ENCODE data around the gene MBD6. TPM values are rescaled to one million over a fixed set of nuclear protein-coding genes. Genes with fewer than 3 reads are reported as not detected.

Gene MBD6
- total RNA-seq, 1 donor from 2014 or later = 108 TPM

- TF ChIP-seq CTCF (IDR thresholded peaks at IDR 0.05; ENCODE audit: partially characterized antibody, unreplicated experiment) = no peak
- H3K4me3 Mint-ChIP-seq (ENCODE audit: unreplicated experiment) = peak overlapping the region; percentile 65
- DNase-seq = no peak
- H3K27ac Mint-ChIP-seq (ENCODE audit: unreplicated experiment) = peak overlapping the region; percentile 91
- H3K36me3 Mint-ChIP-seq (ENCODE audit: unreplicated experiment) = peaks cover 8% of the 10 kb centered on the region
- H3K4me1 Mint-ChIP-seq (ENCODE audit: low read depth, unreplicated experiment) = peaks cover 35% of the 10 kb centered on the region
- peaks cover 14% of the 10 kb centered on the region for H3K9me3 Mint-ChIP-seq (ENCODE audit: unreplicated experiment)
- H3K27me3 Mint-ChIP-seq (ENCODE audit: unreplicated experiment) = peaks cover 15% of the 10 kb centered on the region
These were observed 6.4 kb downstream of the MBD6 start for GRCh38 chr12:57528831-57529555.

GRCh38 chr12:57529831-57530230 is 7.2 kb downstream of the MBD6 start:
- Mint-ChIP-seq H3K27ac (ENCODE audit: unreplicated experiment) (peak overlapping the region; percentile 91), H3K4me3 (ENCODE audit: unreplicated experiment) (peak overlapping the region; percentile 65), H3K36me3 (ENCODE audit: unreplicated experiment) (peaks cover 8% of the 10 kb centered on the region), H3K9me3 (ENCODE audit: unreplicated experiment) (peaks cover 11% of the 10 kb centered on the region), H3K4me1 (ENCODE audit: low read depth, unreplicated experiment) (peaks cover 31% of the 10 kb centered on the region), H3K27me3 (ENCODE audit: unreplicated experiment) (peaks cover 9% of the 10 kb centered on the region)
- TF ChIP-seq CTCF (IDR thresholded peaks at IDR 0.05; ENCODE audit: partially characterized antibody, unreplicated experiment) = no peak
- peak; percentile 61 for DNase-seq

- no peak for DNase-seq
- H3K4me1 Mint-ChIP-seq (ENCODE audit: low read depth, unreplicated experiment) = peaks cover 28% of the 10 kb centered on the region
- H3K27ac Mint-ChIP-seq (ENCODE audit: unreplicated experiment) = peak overlapping the region; percentile 91
These were observed 7.9 kb downstream of the MBD6 start for GRCh38 chr12:57530396-57531142.

GRCh38 chr12:57531836-57532235 is 9.2 kb downstream of the MBD6 start:
- Mint-ChIP-seq H3K36me3 (ENCODE audit: unreplicated experiment) (peaks cover 8% of the 10 kb centered on the region), H3K4me1 (ENCODE audit: low read depth, unreplicated experiment) (peaks cover 30% of the 10 kb centered on the region), H3K27ac (ENCODE audit: unreplicated experiment) (peak overlapping the region; percentile 87), H3K9me3 (ENCODE audit: unreplicated experiment) (peaks cover 13% of the 10 kb centered on the region), H3K27me3 (ENCODE audit: unreplicated experiment) (peaks cover 6% of the 10 kb centered on the region), H3K4me3 (ENCODE audit: unreplicated experiment) (no peak overlapping the region)
- TF ChIP-seq CTCF (IDR thresholded peaks at IDR 0.05; ENCODE audit: partially characterized antibody, unreplicated experiment) = no peak
- DNase-seq = no peak

More at GRCh38 chr12:57530396-57531142, 7.9 kb downstream of the MBD6 start:
- Mint-ChIP-seq H3K4me3 (ENCODE audit: unreplicated experiment) (peak overlapping the region; percentile 11), H3K27me3 (ENCODE audit: unreplicated experiment) (peaks cover 6% of the 10 kb centered on the region), H3K9me3 (ENCODE audit: unreplicated experiment) (peaks cover 12% of the 10 kb centered on the region), H3K36me3 (ENCODE audit: unreplicated experiment) (peaks cover 8% of the 10 kb centered on the region)
- TF ChIP-seq CTCF (IDR thresholded peaks at IDR 0.05; ENCODE audit: partially characterized antibody, unreplicated experiment) = no peak

- TF ChIP-seq CTCF (IDR thresholded peaks at IDR 0.05; ENCODE audit: partially characterized antibody, unreplicated experiment) = no peak
- H3K9me3 Mint-ChIP-seq (ENCODE audit: unreplicated experiment) = peaks cover 13% of the 10 kb centered on the region
- peaks cover 11% of the 10 kb centered on the region for H3K36me3 Mint-ChIP-seq (ENCODE audit: unreplicated experiment)
- H3K4me3 Mint-ChIP-seq (ENCODE audit: unreplicated experiment) = peak overlapping the region; percentile 52
- DNase-seq = no peak
- H3K4me1 Mint-ChIP-seq (ENCODE audit: low read depth, unreplicated experiment) = peaks cover 30% of the 10 kb centered on the region
- H3K27ac Mint-ChIP-seq (ENCODE audit: unreplicated experiment) = peak overlapping the region; percentile 87
- H3K27me3 Mint-ChIP-seq (ENCODE audit: unreplicated experiment) = peaks cover 6% of the 10 kb centered on the region
These were observed 10.5 kb downstream of the MBD6 start for GRCh38 chr12:57533108-57533507.

All from glutamatergic neuron (in vitro differentiated cells).